ENCODE results near the gene CGB1.

Gene CGB1

GRCh38 chr19:48993175-48994034 lies 43.3 kb downstream of the CGB1 start, which contains the start of the genes GYS1 and RUVBL2:
Gene GYS1, minus strand, starts transcription at chr19:48993309. Its CDS starts 197 bp downstream, at chr19:48993112.
Gene RUVBL2, plus strand, starts transcription at chr19:48993887. Its CDS starts 25 bp downstream, at chr19:48993912.
- peak; percentile 99 to 100 for DNase-seq

DNA sequence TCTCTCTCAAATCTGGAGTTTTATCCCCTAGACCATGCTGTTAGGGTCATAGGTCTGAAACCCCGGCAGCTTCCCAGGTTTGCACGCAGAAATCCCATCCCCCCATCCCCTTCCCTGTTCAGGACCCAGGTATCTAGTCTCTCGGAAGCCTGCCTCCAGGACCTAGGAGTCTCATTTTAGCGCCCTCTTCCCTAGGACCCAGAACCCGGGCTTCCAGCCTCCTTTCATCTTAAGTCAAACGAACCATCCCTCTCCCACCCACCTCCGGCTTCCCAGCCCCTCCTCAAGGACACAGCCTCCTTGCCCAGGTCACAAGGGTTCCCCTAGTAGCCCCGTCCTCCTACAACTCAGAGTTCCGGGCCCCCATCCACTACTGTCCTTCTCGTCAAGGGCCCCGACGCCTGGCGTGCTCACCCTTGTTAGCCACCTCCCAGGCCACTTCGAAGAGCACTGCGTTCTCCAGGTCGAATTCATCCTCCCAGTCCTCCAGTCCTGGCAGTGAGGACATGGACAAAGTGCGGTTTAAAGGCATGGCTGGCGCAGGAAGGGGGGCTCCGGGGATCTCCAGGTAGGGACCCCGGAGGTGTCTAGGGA lies 44.0 kb downstream of the CGB1 start:
- no peak for DNase-seq

DNA sequence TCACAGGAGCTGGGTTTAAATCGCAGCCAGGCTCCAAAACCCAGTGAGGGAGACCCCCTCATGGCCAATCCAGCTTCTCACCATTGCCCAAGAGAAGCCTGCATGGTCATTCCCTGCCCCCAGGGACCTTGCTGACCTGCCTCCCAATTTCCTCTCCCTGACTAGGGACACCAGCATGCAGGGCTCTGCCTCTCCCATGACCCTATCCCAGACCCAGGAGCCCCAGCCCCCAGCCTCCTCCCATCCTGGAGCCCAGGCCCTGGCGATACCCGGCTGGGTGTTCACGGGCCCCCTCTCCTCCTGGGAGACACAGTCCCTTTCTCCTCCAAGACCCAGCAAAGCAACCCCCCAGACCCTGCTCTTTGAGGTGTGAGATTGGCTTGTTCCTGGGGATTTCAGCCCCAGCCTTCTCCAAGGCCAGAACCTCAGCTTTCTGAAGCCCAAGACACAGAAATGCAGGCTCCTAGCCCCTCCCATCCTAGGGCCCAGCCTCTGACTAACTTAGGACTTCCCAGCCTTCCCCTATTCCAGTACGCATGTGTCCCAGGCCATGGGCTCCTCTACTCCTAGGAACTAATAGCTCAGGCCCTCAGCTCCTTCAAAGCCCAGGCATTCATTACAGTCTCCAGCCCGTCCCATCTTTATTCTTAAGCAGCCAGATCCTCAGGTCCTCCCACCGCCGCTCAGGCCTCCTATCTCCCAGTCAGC lies 44.7 kb downstream of the CGB1 start:
- DNase-seq: no peak

DNA sequence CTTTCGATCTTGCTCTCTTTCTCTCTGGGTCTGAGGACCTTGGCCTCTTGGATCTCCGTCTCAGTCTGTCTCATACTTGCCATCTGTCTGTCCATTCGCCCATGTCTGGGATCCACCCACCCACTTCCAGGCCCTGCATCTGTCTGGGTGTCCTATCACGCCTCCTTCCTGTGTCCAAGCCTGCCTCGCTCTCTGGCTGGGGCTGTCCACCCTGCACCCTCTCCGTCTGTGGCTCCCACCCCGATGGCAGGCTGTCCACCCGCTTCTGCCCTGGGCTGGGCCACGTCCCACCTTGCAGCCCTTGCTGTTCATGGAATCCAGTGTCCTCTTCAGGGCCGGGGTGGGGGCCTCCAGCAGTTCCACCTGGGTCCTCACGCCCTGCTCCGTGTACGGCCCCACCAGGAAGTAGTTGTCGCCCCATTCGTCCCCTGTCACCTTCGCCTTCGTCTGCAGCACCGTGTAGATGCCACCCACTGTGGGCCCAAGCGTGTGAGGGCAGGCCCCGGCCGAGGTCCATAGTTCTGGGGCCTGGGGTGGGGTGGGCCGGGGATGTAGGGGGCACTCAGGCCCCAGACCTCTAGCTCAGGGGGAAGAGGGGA lies 45.6 kb downstream of the CGB1 start:
- DNase-seq: no peak

- no peak for DNase-seq
Observed at GRCh38 chr19:48990400-48990799, 46.3 kb downstream of the CGB1 start.

DNA sequence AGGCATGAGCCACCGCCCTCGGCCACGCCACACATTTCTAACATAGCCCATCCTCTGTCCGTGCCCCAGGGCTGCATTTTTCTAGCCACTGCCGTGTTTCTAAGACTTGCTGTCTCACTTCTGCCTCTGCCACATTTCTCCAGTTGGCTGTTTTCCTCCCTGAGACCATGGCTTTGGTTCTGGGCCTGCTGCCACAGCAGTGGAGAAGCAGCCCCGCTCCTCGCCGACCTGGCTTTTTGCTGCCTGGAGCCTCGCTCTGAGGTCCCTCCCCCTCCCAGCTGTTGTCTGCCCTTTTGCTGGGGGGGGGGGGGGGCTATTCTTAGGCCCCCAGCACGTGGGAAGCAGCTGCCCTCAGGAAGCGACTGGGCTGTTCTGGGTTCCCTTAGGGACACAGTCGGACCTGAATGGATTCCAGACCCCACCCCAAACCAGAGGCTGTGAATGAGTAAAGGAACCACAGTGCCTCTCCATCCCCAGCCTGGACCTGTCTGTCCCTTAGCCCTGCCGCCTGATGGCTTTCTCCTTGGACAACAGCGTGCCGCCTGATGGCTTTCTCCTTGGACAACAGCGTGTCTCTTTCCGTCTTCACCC lies 46.9 kb downstream of the CGB1 start:
- DNase-seq: no peak

GRCh38 chr19:48988860-48989259 lies 47.8 kb downstream of the CGB1 start:
- no peak for DNase-seq

GRCh38 chr19:48988286-48988685 lies 48.4 kb downstream of the CGB1 start:
- no peak for DNase-seq

DNA sequence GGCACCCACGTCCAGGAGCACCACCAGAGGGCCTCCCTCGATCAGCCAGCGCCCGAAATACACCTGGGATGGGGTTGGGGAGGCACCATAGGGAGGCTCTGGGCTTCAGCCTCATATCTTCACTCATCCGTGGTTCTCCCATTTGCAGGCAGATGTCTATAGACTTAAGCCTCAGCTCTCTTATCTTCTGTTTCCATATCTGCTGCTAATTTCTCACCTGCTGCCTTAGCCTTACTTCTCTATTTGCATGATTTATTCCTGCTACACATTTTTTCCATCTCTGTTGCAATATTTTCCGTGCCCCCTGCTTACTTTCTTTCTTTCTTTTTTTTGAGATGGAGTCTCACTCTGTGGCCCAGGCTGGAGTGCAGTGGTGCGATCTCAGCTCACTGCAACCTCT lies 49.4 kb downstream of the CGB1 start:
- DNase-seq: no peak

- DNase-seq: no peak
Observed at GRCh38 chr19:48986211-48986610, 50.5 kb downstream of the CGB1 start.

DNA sequence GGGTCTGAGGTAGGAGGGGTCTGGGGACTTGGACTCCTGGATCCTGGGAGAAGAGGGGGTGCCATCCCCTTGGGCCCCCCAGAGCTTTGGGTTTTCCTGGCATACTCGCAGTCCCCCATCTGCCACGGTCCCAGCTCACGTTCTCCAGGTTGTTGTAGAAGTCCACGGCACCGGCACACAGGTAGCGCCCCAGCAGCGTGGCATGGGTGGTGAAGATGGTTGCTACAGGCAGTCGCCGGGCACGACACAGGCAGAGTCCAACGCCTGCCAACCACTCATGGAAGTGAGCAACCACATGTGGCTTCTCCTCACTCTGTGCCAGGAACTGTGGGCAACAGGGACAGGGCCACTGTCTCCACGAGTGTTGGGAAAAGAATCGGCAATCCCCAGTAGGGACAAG lies 51.0 kb downstream of the CGB1 start:
- DNase-seq: no peak
